Nephron progenitor cell (in vitro differentiated cells): ENCODE data around the gene NUP153.
A peak's percentile ranks its signal among the peaks of the same experiment; 100 is the strongest.

Experiments
- DNase-seq: peaks from one replicate; pipeline ENCODE4 v3.0.0; 2021
- H3K27ac Mint-ChIP-seq: 2 replicates; pipeline ENCODE4 v1.8.0; 2021; ENCODE audit warnings: mild to moderate bottlenecking, moderate library complexity, mixed read lengths
- H3K27me3 Mint-ChIP-seq: 2 replicates; pipeline ENCODE4 v1.8.0; 2021; ENCODE audit warnings: mild to moderate bottlenecking, low read depth, mixed read lengths; ENCODE audit not compliant: poor library complexity
- H3K36me3 Mint-ChIP-seq: 2 replicates; pipeline ENCODE4 v1.8.0; 2021; ENCODE audit warnings: low read depth, mixed read lengths
- H3K4me1 Mint-ChIP-seq: 2 replicates; pipeline ENCODE4 v1.8.0; 2021; ENCODE audit warnings: mixed read lengths
- H3K4me3 Mint-ChIP-seq: 2 replicates; pipeline ENCODE4 v1.8.0; 2021; ENCODE audit warnings: mild to moderate bottlenecking, moderate library complexity, mixed read lengths
- H3K9me3 Mint-ChIP-seq: 2 replicates; pipeline ENCODE4 v1.8.0; 2021; ENCODE audit warnings: mild to moderate bottlenecking, moderate library complexity, mixed read lengths
- CTCF ChIP-seq: fragments of 200-600 bp; sonication (generic); IDR thresholded peaks from 2 replicates; pipeline ENCODE4 v1.5.0; 2021; ENCODE audit warnings: antibody characterized with exemption

The NUP153 gene

GRCh38 chr6:17615794-17616193, 90.9 kb downstream of the NUP153 start:
- peaks cover 67% of the 10 kb centered on the region for H3K36me3 Mint-ChIP-seq
- no peaks in the 10 kb centered on the region for H3K27me3 Mint-ChIP-seq
- TF ChIP-seq CTCF = no peak
- DNase-seq = no peak
- no peak overlapping the region for H3K27ac Mint-ChIP-seq
- H3K9me3 Mint-ChIP-seq = no peaks in the 10 kb centered on the region
- no peak overlapping the region for H3K4me3 Mint-ChIP-seq
- H3K4me1 Mint-ChIP-seq = no peaks in the 10 kb centered on the region

DNA sequence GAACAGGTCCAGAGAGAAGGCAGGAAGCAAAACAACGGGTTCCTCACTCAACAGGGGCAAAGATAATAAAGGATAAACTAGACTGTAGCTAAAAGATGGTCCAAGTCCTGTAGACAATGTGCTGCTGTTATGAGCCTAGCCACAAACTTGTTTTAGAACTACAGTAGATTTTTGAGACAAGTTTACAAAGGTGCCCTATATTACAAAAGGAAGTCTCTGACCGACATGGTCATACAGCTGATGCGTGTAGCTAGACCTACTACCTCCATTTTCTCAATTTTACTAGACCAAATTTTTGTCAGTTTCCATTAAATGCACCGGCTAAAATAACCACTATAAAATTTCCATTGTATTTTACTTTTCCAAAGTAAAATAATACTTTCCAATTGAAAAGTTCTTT, 94.7 kb downstream of the NUP153 start:
- H3K4me3 Mint-ChIP-seq = no peak overlapping the region
- H3K36me3 Mint-ChIP-seq = peaks cover 35% of the 10 kb centered on the region
- H3K27me3 Mint-ChIP-seq = no peaks in the 10 kb centered on the region
- no peaks in the 10 kb centered on the region for H3K9me3 Mint-ChIP-seq
- H3K4me1 Mint-ChIP-seq = no peaks in the 10 kb centered on the region
- DNase-seq = no peak
- peak overlapping the region; percentile 73 for H3K27ac Mint-ChIP-seq
- no peak for TF ChIP-seq CTCF

DNA sequence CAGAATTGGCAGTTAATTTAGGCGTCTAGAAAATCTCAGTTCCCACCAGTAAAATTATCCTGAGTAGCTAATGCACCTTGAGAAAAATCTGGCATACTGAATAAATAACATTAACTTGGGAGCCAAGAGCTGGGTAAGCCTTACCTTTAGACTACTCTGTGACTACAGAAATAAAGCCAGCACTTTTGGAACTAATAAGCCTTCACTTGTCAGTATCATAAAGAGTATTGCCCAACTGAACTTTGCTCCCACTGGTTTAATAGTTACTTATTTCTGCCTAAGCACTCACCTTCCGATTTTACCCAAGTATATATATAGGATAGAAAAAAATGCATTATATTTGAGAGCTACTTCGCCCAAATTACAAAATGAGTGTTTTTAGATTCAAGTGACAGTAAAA, 95.9 kb downstream of the NUP153 start:
- H3K9me3 Mint-ChIP-seq = no peaks in the 10 kb centered on the region
- H3K4me3 Mint-ChIP-seq = no peak overlapping the region
- H3K27me3 Mint-ChIP-seq = peaks cover 2% of the 10 kb centered on the region
- no peak overlapping the region for H3K27ac Mint-ChIP-seq
- no peak for TF ChIP-seq CTCF
- no peaks in the 10 kb centered on the region for H3K4me1 Mint-ChIP-seq
- peaks cover 35% of the 10 kb centered on the region for H3K36me3 Mint-ChIP-seq
- DNase-seq = no peak

- no peak for DNase-seq
- peak overlapping the region; percentile 32 for H3K27ac Mint-ChIP-seq
- TF ChIP-seq CTCF = no peak
- H3K27me3 Mint-ChIP-seq = peaks cover 2% of the 10 kb centered on the region
- H3K36me3 Mint-ChIP-seq = peaks cover 36% of the 10 kb centered on the region
- no peaks in the 10 kb centered on the region for H3K9me3 Mint-ChIP-seq
- peaks cover 23% of the 10 kb centered on the region for H3K4me1 Mint-ChIP-seq
- no peak overlapping the region for H3K4me3 Mint-ChIP-seq
Observed at GRCh38 chr6:17606606-17607005, 100.1 kb downstream of the NUP153 start.

DNA sequence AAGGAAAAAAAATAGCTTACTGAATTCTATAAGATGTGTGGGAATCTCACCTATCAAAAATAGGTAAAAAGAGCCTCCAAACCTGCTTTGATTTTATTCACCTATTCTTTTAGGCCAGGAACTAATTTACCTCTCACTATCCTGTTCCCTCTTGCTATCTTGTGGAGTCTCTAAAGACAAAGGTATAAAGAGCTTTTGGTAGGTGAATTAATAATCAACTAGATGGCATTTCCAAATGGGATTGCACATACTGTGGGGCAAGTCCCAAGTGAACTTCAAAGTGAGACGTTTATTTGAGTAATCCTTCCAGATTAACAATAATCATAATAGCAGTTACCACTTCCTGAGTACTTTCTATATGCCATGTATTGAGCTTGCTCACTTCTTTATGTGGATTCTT, 103.8 kb downstream of the NUP153 start:
- H3K27me3 Mint-ChIP-seq = peaks cover 2% of the 10 kb centered on the region
- DNase-seq = no peak
- H3K27ac Mint-ChIP-seq = no peak overlapping the region
- peaks cover 36% of the 10 kb centered on the region for H3K36me3 Mint-ChIP-seq
- peaks cover 31% of the 10 kb centered on the region for H3K4me1 Mint-ChIP-seq
- peak overlapping the region; percentile 30 for H3K4me3 Mint-ChIP-seq
- no peak for TF ChIP-seq CTCF
- peaks cover 5% of the 10 kb centered on the region for H3K9me3 Mint-ChIP-seq

DNA sequence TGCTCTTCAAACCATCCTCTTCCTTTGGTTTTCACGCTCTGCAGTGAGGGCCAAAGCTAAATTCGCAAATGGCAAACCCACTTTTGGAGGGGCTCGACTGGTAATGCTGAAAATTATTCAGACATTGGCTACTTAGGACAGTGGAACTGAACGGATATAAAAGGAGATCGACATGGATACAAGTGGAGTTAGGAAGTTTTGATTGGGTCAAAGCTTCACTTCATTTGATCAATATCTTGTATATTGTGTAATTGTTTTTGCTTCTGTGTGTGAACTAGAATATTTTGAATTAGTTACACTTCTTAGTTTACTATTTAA, 105.4 kb downstream of the NUP153 start:
- TF ChIP-seq CTCF = no peak

More for the DNA sequence above, 105.4 kb downstream of the NUP153 start:
- Mint-ChIP-seq H3K36me3 (peaks cover 31% of the 10 kb centered on the region), H3K4me1 (peaks cover 31% of the 10 kb centered on the region), H3K27me3 (no peaks in the 10 kb centered on the region), H3K9me3 (peaks cover 9% of the 10 kb centered on the region), H3K4me3 (peak overlapping the region; percentile 94), H3K27ac (peak overlapping the region; percentile 47)
- DNase-seq = no peak
